Colonic mucosa (tissue), 4 donors: Measurements from ENCODE around the gene DENND6A. TPM values are rescaled to one million over a fixed set of nuclear protein-coding genes. Genes with fewer than 3 reads are reported as not detected.

Experiments used
- DNase-seq: peaks from one replicate; pipeline ENCODE4 v3.0.0-alpha.2; 2020
- H3K27ac ChIP-seq: fragments of 200-600 bp; one replicate; pipeline ENCODE4 v1.8.0; 2021
- H3K27me3 ChIP-seq: fragments of 200-600 bp; one replicate; pipeline ENCODE4 v1.8.0; 2021
- H3K36me3 ChIP-seq: fragments of 200-600 bp; one replicate; pipeline ENCODE4 v1.8.0; 2021
- H3K4me1 ChIP-seq: fragments of 200-600 bp; one replicate; pipeline ENCODE4 v1.8.0; 2021; ENCODE audit warnings: mild to moderate bottlenecking
- H3K4me3 ChIP-seq: fragments of 200-600 bp; one replicate; pipeline ENCODE4 v1.8.0; 2021
- H3K9ac ChIP-seq, 2 donors: one replicate each; pipeline ENCODE4 v1.7.0; 2013; ENCODE audit warnings: control low read depth in 2 of 2, low read depth in 2 of 2, low read length in 2 of 2
- H3K9me3 ChIP-seq: fragments of 200-600 bp; one replicate; pipeline ENCODE4 v1.8.0; 2021
- intact Hi-C: fragments of 100-400 bp; cut with DNase I; formaldehyde crosslinking; loops from one replicate; pipeline ENCODE4 v1.14.1; 2022
- total RNA-seq, 2 donors: library from RNA; stranded (reverse); fragmentation: NEBNext Ultra II Directional in 1 of 2; extraction: Animal tissue kit (Norgen Biotek cat#: 25700) in 1 of 2; gene quantifications; one replicate each; pipeline ENCODE4 v1.2.1, GENCODE V29; 2021
- TF ChIP-seq, protein P1 (sequence below): fragments of 200-600 bp; IDR thresholded peaks from one replicate; pipeline ENCODE4 v1.8.0; 2022; ENCODE audit warnings: antibody characterized with exemption, mild to moderate bottlenecking
- donor health status: healthy.
- donor health status: DM: no; HTN: no; CAD: no.
- donor health status: DM: no; HTN: no; CAD: no.

The DENND6A gene
- total RNA-seq, 2 donors from 2014 or later: 15.7 to 24.7 TPM

DNA sequence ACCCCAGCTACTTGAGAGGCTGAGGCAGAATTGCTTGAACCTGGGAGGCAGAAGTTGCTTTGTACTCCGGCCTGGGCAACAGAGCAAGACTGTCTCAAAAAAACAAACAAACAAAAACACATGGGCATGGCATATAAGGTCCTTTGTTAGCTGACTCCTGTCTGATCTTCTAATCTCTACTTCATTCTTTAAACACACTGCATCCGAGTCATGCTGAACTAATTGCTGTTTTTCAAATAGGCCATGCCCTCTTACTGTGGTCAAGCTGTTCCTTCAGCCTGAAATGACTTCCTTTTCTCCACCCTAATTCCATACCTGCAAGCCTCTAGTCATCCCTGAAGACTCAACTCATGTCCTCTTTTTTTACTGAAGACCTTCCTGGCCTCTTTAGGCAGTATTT, 40.9 kb upstream of the DENND6A start:
- Histone ChIP-seq H3K27ac (no peak overlapping the region), H3K27me3 (no peaks in the 10 kb centered on the region), H3K36me3 (no peaks in the 10 kb centered on the region), H3K9me3 (no peaks in the 10 kb centered on the region), H3K4me3 (no peak overlapping the region), H3K4me1 (no peaks in the 10 kb centered on the region), H3K9ac (no peak overlapping the region)
- intact Hi-C loops: no loop called here
- TF ChIP-seq, protein P1, sequence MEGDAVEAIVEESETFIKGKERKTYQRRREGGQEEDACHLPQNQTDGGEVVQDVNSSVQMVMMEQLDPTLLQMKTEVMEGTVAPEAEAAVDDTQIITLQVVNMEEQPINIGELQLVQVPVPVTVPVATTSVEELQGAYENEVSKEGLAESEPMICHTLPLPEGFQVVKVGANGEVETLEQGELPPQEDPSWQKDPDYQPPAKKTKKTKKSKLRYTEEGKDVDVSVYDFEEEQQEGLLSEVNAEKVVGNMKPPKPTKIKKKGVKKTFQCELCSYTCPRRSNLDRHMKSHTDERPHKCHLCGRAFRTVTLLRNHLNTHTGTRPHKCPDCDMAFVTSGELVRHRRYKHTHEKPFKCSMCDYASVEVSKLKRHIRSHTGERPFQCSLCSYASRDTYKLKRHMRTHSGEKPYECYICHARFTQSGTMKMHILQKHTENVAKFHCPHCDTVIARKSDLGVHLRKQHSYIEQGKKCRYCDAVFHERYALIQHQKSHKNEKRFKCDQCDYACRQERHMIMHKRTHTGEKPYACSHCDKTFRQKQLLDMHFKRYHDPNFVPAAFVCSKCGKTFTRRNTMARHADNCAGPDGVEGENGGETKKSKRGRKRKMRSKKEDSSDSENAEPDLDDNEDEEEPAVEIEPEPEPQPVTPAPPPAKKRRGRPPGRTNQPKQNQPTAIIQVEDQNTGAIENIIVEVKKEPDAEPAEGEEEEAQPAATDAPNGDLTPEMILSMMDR: no peak
- no peak for DNase-seq

DNA sequence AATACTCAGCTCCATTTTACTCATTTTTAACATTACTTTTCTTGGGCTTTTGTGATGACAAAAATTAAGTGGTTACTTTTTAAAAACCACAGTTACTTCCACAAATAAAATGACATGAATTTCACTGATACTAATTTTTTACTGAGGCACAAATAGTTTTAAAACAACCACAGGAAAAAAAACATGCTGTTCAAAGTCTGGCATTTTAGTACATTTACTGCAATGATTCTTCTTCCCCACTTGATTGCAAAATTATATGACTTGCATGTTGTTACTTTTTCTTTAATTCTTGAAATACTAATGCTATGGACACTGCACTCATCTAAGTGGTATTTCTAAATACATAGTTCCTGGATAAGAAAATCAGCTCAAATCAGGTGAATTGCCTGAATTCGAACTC, 38.4 kb upstream of the DENND6A start:
- Histone ChIP-seq H3K4me1 (no peaks in the 10 kb centered on the region), H3K27me3 (no peaks in the 10 kb centered on the region), H3K27ac (no peak overlapping the region), H3K4me3 (no peak overlapping the region), H3K9me3 (no peaks in the 10 kb centered on the region), H3K36me3 (no peaks in the 10 kb centered on the region), H3K9ac (no peak overlapping the region)
- TF ChIP-seq, protein P1: no peak
- intact Hi-C loops: no loop called here
- DNase-seq: no peak

DNA sequence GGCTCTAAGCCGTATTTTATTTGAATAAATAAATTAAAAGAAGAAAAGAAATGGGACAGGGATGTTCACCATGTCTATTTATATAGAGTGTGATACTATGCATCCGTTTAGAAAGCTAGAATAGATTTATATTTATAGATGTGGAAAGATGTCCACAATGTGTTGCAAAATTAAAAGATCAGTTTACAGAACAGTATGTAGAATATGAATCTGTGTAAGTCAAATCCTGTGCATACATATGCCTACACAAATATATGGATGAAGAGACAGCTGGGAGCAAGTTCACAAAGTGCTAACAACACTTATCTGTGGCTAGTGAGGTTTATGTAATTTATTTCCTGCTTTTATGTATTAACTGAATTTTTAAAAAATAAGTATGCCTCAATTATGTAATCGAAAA, 37.8 kb upstream of the DENND6A start:
- no peaks in the 10 kb centered on the region for H3K27me3 ChIP-seq
- TF ChIP-seq, protein P1: no peak

DNA sequence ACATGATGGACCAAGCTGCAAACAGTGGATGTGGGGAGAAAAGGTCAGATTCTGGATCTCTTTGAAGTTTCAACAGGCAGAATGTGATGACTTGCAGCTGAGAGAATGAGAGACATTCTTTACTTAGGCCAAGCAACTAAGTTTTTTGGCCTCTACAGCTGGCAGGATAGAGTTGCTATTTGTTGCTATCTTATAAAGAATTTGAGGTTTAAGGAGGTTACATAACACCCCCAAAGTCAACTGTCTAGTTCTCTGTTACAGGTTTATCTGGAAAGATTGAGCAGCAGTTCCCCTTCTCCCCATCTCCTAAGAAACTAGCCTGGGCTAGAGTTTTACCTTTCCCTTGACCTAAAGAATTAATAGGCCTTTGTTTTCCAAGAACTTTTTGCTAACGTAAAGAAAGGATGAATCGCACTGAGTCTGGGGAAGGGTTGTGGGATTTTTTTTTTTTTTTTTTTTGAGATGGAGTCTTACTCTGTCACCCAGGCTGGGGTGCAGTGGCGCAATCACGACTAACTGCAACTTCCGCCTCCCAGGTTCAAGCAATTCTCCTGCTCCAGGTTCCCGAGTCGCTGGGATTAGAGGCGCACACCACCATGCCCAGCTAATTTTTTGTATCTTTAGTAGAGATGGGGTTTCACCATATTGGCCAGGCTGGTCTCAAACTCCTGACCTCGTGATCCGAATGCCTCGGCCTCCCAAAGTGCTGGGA, 36.6 kb upstream of the DENND6A start:
- Histone ChIP-seq H3K4me3 (no peak overlapping the region), H3K9me3 (no peaks in the 10 kb centered on the region), H3K4me1 (no peaks in the 10 kb centered on the region), H3K27me3 (no peaks in the 10 kb centered on the region), H3K9ac (no peak overlapping the region), H3K36me3 (no peaks in the 10 kb centered on the region), H3K27ac (no peak overlapping the region)
- no peak for DNase-seq
- intact Hi-C loops: no loop called here
- TF ChIP-seq, protein P1: no peak

More for the DNA sequence above, 37.8 kb upstream of the DENND6A start:
- Histone ChIP-seq H3K4me3 (no peak overlapping the region), H3K27ac (no peak overlapping the region), H3K4me1 (no peaks in the 10 kb centered on the region), H3K9ac (no peak overlapping the region), H3K9me3 (no peaks in the 10 kb centered on the region), H3K36me3 (no peaks in the 10 kb centered on the region)
- intact Hi-C loops: no loop called here
- no peak for DNase-seq

DNA sequence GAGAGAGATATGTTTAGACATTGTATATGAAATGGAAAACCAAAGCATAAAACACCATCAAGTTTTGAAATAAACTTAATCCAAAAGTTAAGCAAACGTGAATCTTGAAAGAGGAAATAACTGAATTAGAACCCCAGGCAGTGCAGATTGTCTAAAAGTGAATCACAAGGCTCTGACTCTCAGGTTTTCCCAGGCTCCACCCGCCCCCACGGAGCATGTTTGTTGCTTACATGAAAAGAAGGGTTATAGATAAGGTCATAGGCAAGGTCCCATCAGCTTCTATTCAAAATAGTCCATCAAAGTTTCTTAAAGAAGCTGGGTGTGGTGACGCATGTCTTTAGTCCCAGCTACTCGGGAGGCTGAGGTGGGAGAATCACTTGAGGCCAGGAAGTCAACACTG, 34.2 kb upstream of the DENND6A start:
- H3K27ac ChIP-seq: no peak overlapping the region

More for the DNA sequence above, 34.2 kb upstream of the DENND6A start:
- no peaks in the 10 kb centered on the region for H3K4me1 ChIP-seq
- no peaks in the 10 kb centered on the region for H3K9me3 ChIP-seq
- no peak overlapping the region for H3K4me3 ChIP-seq
- H3K27me3 ChIP-seq: no peaks in the 10 kb centered on the region
- TF ChIP-seq, protein P1: no peak
- no peak overlapping the region for H3K9ac ChIP-seq
- no peaks in the 10 kb centered on the region for H3K36me3 ChIP-seq
- no peak for DNase-seq
- intact Hi-C loops: no loop called here
